PC-3 (cell line): ENCODE results near the gene FERD3L. TPM values are rescaled to one million over a fixed set of nuclear protein-coding genes. Genes with fewer than 3 reads are reported as not detected.
"Not testable (repeated sequence)": the region's sequence is repeated elsewhere in the genome, so short reads cannot be mapped to it uniquely, and the experiment has no call there.

Experiments used
- ATAC-seq: fragments of 200-7000 bp; cut with Tn5 transposase; 2 replicates; pipeline ENCODE4 v1.9.1; 2020; ENCODE audit warnings: mild to moderate bottlenecking, moderate library complexity
- Bru-seq: library from RNA; stranded (reverse); fragments of 400-500 nt; gene quantifications from one replicate; lab custom pipeline; 2021; lab: Mats Ljungman, UMichigan
- BruChase-seq, 2 experiments: library from RNA; stranded (reverse); fragments of 400-500 nt; gene quantifications; one replicate each; lab custom pipeline; 2021; lab: Mats Ljungman, UMichigan
- BruUV-seq: library from RNA; stranded (reverse); fragments of 400-500 nt; replicated peaks from 2 replicates; lab custom pipeline; 2021; lab: Mats Ljungman, UMichigan
- CTCF ChIA-PET: fragments of 300-600 bp; sonication (Branson Sonifier 250); formaldehyde crosslinking; loops from one replicate; lab custom pipeline; 2022; ENCODE audit warnings: antibody characterized with exemption; lab: Charles Lee
- POLR2A ChIA-PET: fragments of 300-600 bp; sonication (Branson Sonifier 250); formaldehyde crosslinking; loops from one replicate; lab custom pipeline; 2022; ENCODE audit warnings: antibody characterized with exemption; ENCODE audit not compliant: unreplicated experiment; lab: Charles Lee
- DNase-seq: peaks from one replicate; pipeline ENCODE4 v3.0.0-alpha.2; 2015
- H2AFZ ChIP-seq: fragments of 300-600 bp; sonication (generic); 2 replicates; pipeline ENCODE4 v1.6.0; 2016; ENCODE audit warnings: antibody characterized with exemption, low read length
- H3F3A ChIP-seq: fragments of 300-600 bp; sonication (generic); one replicate; pipeline ENCODE4 v1.6.0; 2017; ENCODE audit warnings: antibody characterized with exemption, low read length, control low read depth, mild to moderate bottlenecking; ENCODE audit not compliant: unreplicated experiment
- H3K27ac ChIP-seq: fragments of 300-600 bp; sonication (generic); 2 replicates; pipeline ENCODE4 v1.5.1; 2016; ENCODE audit warnings: mild to moderate bottlenecking, low read length
- H3K27me3 ChIP-seq: fragments of 300-600 bp; sonication (generic); 2 replicates; pipeline ENCODE4 v1.6.1; 2016; ENCODE audit warnings: low read length, mixed read lengths
- H3K36me3 ChIP-seq: fragments of 300-600 bp; sonication (generic); 2 replicates; pipeline ENCODE4 v1.6.1; 2016; ENCODE audit warnings: low read depth, mixed run types, low read length, mixed read lengths
- H3K4me1 ChIP-seq: fragments of 300-600 bp; sonication (generic); 2 replicates; pipeline ENCODE4 v1.5.1; 2016; ENCODE audit warnings: low read length; ENCODE audit not compliant: insufficient read depth
- H3K4me2 ChIP-seq: fragments of 300-600 bp; sonication (generic); 2 replicates; pipeline ENCODE4 v1.6.0; 2016; ENCODE audit warnings: low read length
- H3K4me3 ChIP-seq: fragments of 300-600 bp; sonication (generic); 2 replicates; pipeline ENCODE4 v1.5.1; 2016; ENCODE audit warnings: mild to moderate bottlenecking, low read length, mixed read lengths
- H3K79me2 ChIP-seq: fragments of 300-600 bp; sonication (generic); 2 replicates; pipeline ENCODE4 v1.6.1; 2017; ENCODE audit warnings: low read length, mixed read lengths
- H3K9ac ChIP-seq: fragments of 300-600 bp; sonication (generic); 2 replicates; pipeline ENCODE4 v1.6.0; 2016; ENCODE audit warnings: mild to moderate bottlenecking, low read length
- H3K9me2 ChIP-seq: fragments of 300-600 bp; sonication (generic); replicated peaks from 2 replicates; pipeline ENCODE4 v1.6.1; 2016; ENCODE audit warnings: mixed run types, low read length, mixed read lengths
- H3K9me3 ChIP-seq: fragments of 300-600 bp; sonication (generic); 2 replicates; pipeline ENCODE4 v1.6.1; 2016; ENCODE audit warnings: low read length, mixed read lengths
- H4K20me1 ChIP-seq: fragments of 300-600 bp; sonication (generic); 2 replicates; pipeline ENCODE4 v1.6.1; 2016; ENCODE audit warnings: low read length, mixed read lengths
- CTCF ChIP-seq: fragments of 300-600 bp; sonication (generic); conservative IDR thresholded peaks from 2 replicates; pipeline ENCODE4 v1.5.1; 2017; ENCODE audit warnings: antibody characterized with exemption, low read depth, mild to moderate bottlenecking, low read length
- EZH2 ChIP-seq: fragments of 300-600 bp; sonication (generic); IDR thresholded peaks from one replicate; pipeline ENCODE4 v1.6.1; 2017; ENCODE audit warnings: antibody characterized with exemption, mild to moderate bottlenecking, low read length; ENCODE audit not compliant: unreplicated experiment
- EZH2phosphoT487 ChIP-seq: fragments of 300-600 bp; sonication (generic); IDR thresholded peaks from 2 replicates; pipeline ENCODE4 v1.6.1; 2018; ENCODE audit warnings: mild to moderate bottlenecking, antibody characterized with exemption, low read length, borderline replicate concordance
- intact Hi-C: fragments of 100-400 bp; cut with micrococcal nuclease; formaldehyde crosslinking; loops from 2 replicates; pipeline ENCODE4 v1.9.0; 2023
- long read RNA-seq: library from polyadenylated mRNA; unstranded; transcript quantifications from one replicate; pipeline ENCODE4 v2.0.0, GENCODE V29; 2021; ENCODE audit not compliant: unreplicated experiment
- total RNA-seq: library from RNA; depleted of rRNA; stranded (reverse); fragments of >200 nt; gene quantifications from 2 replicates; pipeline ENCODE4 v1.2.3, GENCODE V29; 2014; rRNA removed

Gene FERD3L
- total RNA-seq: not detected in 2 replicates
- Bru-seq, nascent RNA: not detected
- BruChase-seq, experiment 1, labeled RNA remaining after a 6-hour chase: not detected
- not detected for BruChase-seq, experiment 2, labeled RNA remaining after a 2-hour chase
- long read RNA-seq: 0 reads

GRCh38 chr7:19144661-19145433, at the start of gene FERD3L:
TSS of gene FERD3L (minus strand) at chr7:19145421. CDS start at chr7:19145362, 59 bp downstream.
- ATAC-seq: no peak
- Histone ChIP-seq H3K36me3 (no peaks in the 10 kb centered on the region), H3K9me3 (no peaks in the 10 kb centered on the region), H3K4me2 (no peak within 1 kb of the TSS), H3F3A (no peaks in the 10 kb centered on the region), H3K9ac (no peak within 1 kb of the TSS), H3K4me3 (no peak within 1 kb of the TSS), H3K4me1 (no peaks in the 10 kb centered on the region), H4K20me1 (no peaks in the 10 kb centered on the region), H3K27me3 (no peaks in the 10 kb centered on the region), H3K27ac (no peak within 1 kb of the TSS), H3K79me2 (no peaks in the 10 kb centered on the region), H2AFZ (no peak within 1 kb of the TSS), H3K9me2 (no peaks in the 10 kb centered on the region)
- BruUV-seq: no TSS peak
- intact Hi-C loops: no loop called here
- DNase-seq: no peak
- POLR2A ChIA-PET: no interaction called here
- TF ChIP-seq EZH2phosphoT487: no peak
- no peak for TF ChIP-seq CTCF
- TF ChIP-seq EZH2: no peak
- CTCF ChIA-PET: no interaction called here

- H3K79me2 ChIP-seq, H3K4me1 ChIP-seq, H3K27ac ChIP-seq, H3K36me3 ChIP-seq, H3K27me3 ChIP-seq, H3K9ac ChIP-seq, H3F3A ChIP-seq, BruUV-seq, H3K9me2 ChIP-seq, POLR2A ChIA-PET, ATAC-seq, H3K9me3 ChIP-seq, H4K20me1 ChIP-seq, DNase-seq, H2AFZ ChIP-seq, H3K4me3 ChIP-seq, H3K4me2 ChIP-seq, intact Hi-C loops, CTCF ChIA-PET: not testable (repeated sequence)
These were observed 49.2 kb upstream of the FERD3L start for GRCh38 chr7:19194417-19194816.

- Histone ChIP-seq H3K36me3 (no peaks in the 10 kb centered on the region), H3K4me2 (no peak overlapping the region), H3F3A (no peaks in the 10 kb centered on the region), H3K4me1 (no peaks in the 10 kb centered on the region), H3K9me3 (no peaks in the 10 kb centered on the region), H3K9me2 (no peaks in the 10 kb centered on the region), H3K4me3 (no peak overlapping the region), H4K20me1 (no peaks in the 10 kb centered on the region), H3K27me3 (no peaks in the 10 kb centered on the region), H2AFZ (no peak overlapping the region), H3K9ac (no peak overlapping the region), H3K27ac (no peak overlapping the region), H3K79me2 (no peaks in the 10 kb centered on the region)
- intact Hi-C loops: no loop called here
- CTCF ChIA-PET: interaction anchor here (0.6 kb wide), 1 partner anchor 130 kb away, joined by 4 read pairs; no protein-coding TSS in a partner anchor
- TF ChIP-seq EZH2phosphoT487 (no peak), EZH2 (no peak), CTCF (no peak)
- POLR2A ChIA-PET: no interaction called here
- DNase-seq: no peak
- peak; percentile 53; the same call in 1 of the 2 replicates for ATAC-seq
- BruUV-seq: no TSS peak
These were observed 36.4 kb upstream of the FERD3L start for GRCh38 chr7:19181634-19182033.
